Upper lobe of left lung (tissue), 6 donors: Measurements from ENCODE around the gene EHD2. TPM values are rescaled to one million over a fixed set of nuclear protein-coding genes. Genes with fewer than 3 reads are reported as not detected.
"Not testable (repeated sequence)": the region's sequence is repeated elsewhere in the genome, so short reads cannot be mapped to it uniquely, and the experiment has no call there.

ENCODE experiments used
- ATAC-seq, 2 donors: fragments of 200-7000 bp; cut with Tn5 transposase; one replicate each; pipeline ENCODE4 v1.9.1; 2022; ENCODE audit warnings: mild to moderate bottlenecking in 2 of 2, moderate library complexity in 2 of 2; ENCODE audit not compliant: low FRiP score in 2 of 2
- DNase-seq, 2 donors: peaks; one replicate each; pipeline ENCODE4 v3.0.0-alpha.2; 2019 to 2020
- H3K27ac ChIP-seq, 4 donors: fragments of 200-600 bp; sonication (generic); one replicate each; pipeline ENCODE4 v1.5.1; 2016 to 2019
- H3K27me3 ChIP-seq, 4 donors: fragments of 200-600 bp; sonication (generic); one replicate each; pipeline ENCODE4 v1.5.1; 2017 to 2019
- H3K36me3 ChIP-seq, 4 donors: fragments of 200-600 bp; sonication (generic); one replicate each; pipeline ENCODE4 v1.5.1; 2016 to 2019
- H3K4me1 ChIP-seq, 4 donors: fragments of 200-600 bp; sonication (generic); one replicate each; pipeline ENCODE4 v1.5.1; 2018 to 2019
- H3K4me3 ChIP-seq, 4 donors: fragments of 200-600 bp; sonication (generic); one replicate each; pipeline ENCODE4 v1.5.1; 2017 to 2019; ENCODE audit warnings: mild to moderate bottlenecking in 2 of 4, moderate library complexity in 1 of 4
- H3K9me3 ChIP-seq, 4 donors: fragments of 200-600 bp; sonication (generic); one replicate each; pipeline ENCODE4 v1.5.1; 2018 to 2019
- EP300 ChIP-seq, 4 donors: sonication (generic); formaldehyde crosslinking; IDR thresholded peaks; one replicate each; pipeline ENCODE4 v1.5.1; 2017; ENCODE audit warnings: antibody characterized with exemption in 4 of 4, control low read depth in 2 of 4
- POLR2A ChIP-seq, 4 donors: fragments of 450-650 bp; IDR thresholded peaks; one replicate each; pipeline ENCODE4 v1.5.1; 2016 to 2017; ENCODE audit warnings: antibody characterized with exemption in 4 of 4, mild to moderate bottlenecking in 2 of 4
- POLR2AphosphoS5 ChIP-seq, 2 donors: sonication (generic); formaldehyde crosslinking; IDR thresholded peaks; one replicate each; pipeline ENCODE4 v1.5.1; 2017; ENCODE audit warnings: antibody characterized with exemption in 2 of 2
- WGBS, 2 donors: methylation state at CpG; one replicate each; pipeline ENCODE4 v1.1.5; 2017 to 2018; 5-methylcytosine and 5-hydroxymethylcytosine counted together
- total RNA-seq, 6 donors: library from RNA; depleted of rRNA in 4 of 6; stranded (reverse); fragments of >200 nt in 4 of 6; gene quantifications; one replicate each; pipeline versions ENCODE4 v1.1.0 to v1.2.1, GENCODE V29; 2016 to 2021
- TF ChIP-seq, protein P1 (sequence below), 6 experiments: fragments of 450-650 bp in 4 of 6; fragments of 200-600 bp in 2 of 6; sonication (generic) in 2 of 6; IDR thresholded peaks; one replicate each; pipeline ENCODE4 v1.5.1; 2016 to 2019; ENCODE audit warnings: antibody characterized with exemption in 6 of 6
- donor health status: DM: no; HTN: no; CAD: no; lungs with moderate emphysema.
- donor health status: DM: no; HTN: yes; CAD: no; lungs with severe emphysema.

Gene EHD2
- total RNA-seq, 6 donors from 2014 or later: 80.7 to 426 (median 181) TPM

GRCh38 chr19:47761566-47761965 is 48.3 kb downstream of the EHD2 start:
- Histone ChIP-seq H3K4me1 (no peaks in the 10 kb centered on the region), H3K9me3 (no peaks in the 10 kb centered on the region), H3K36me3 (peaks cover 7 to 40% (median 20%) of the 10 kb centered on the region in 4 donors), H3K27me3 (no peaks in the 10 kb centered on the region), H3K4me3 (no peak overlapping the region), H3K27ac (no peak overlapping the region)
- no peak for TF ChIP-seq POLR2AphosphoS5 (IDR thresholded peaks at IDR 0.05)
- no peak for TF ChIP-seq EP300 (IDR thresholded peaks at IDR 0.05)
- TF ChIP-seq, protein P1, sequence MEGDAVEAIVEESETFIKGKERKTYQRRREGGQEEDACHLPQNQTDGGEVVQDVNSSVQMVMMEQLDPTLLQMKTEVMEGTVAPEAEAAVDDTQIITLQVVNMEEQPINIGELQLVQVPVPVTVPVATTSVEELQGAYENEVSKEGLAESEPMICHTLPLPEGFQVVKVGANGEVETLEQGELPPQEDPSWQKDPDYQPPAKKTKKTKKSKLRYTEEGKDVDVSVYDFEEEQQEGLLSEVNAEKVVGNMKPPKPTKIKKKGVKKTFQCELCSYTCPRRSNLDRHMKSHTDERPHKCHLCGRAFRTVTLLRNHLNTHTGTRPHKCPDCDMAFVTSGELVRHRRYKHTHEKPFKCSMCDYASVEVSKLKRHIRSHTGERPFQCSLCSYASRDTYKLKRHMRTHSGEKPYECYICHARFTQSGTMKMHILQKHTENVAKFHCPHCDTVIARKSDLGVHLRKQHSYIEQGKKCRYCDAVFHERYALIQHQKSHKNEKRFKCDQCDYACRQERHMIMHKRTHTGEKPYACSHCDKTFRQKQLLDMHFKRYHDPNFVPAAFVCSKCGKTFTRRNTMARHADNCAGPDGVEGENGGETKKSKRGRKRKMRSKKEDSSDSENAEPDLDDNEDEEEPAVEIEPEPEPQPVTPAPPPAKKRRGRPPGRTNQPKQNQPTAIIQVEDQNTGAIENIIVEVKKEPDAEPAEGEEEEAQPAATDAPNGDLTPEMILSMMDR (IDR thresholded peaks at IDR 0.05): no peak
- no peak for TF ChIP-seq POLR2A (IDR thresholded peaks at IDR 0.05)
- no peak for ATAC-seq
- DNase-seq: no peak
- WGBS, 2 donors: 80 to 86% methylated on average over 5 of the region's 5 CpGs

GRCh38 chr19:47762151-47762550 is 48.9 kb downstream of the EHD2 start:
- H3K27ac ChIP-seq: no peak overlapping the region

GRCh38 chr19:47762615-47763308 is 49.5 kb downstream of the EHD2 start:
- TF ChIP-seq EP300 (IDR thresholded peaks at IDR 0.05) (no peak), POLR2AphosphoS5 (IDR thresholded peaks at IDR 0.05) (peak in 1 of 2 donors; percentile 19)
- Histone ChIP-seq H3K27ac (no peak overlapping the region), H3K4me1 (no peaks in the 10 kb centered on the region), H3K27me3 (no peaks in the 10 kb centered on the region), H3K36me3 (peaks cover 0 to 28% (median 8%) of the 10 kb centered on the region in 4 donors), H3K4me3 (no peak overlapping the region), H3K9me3 (no peaks in the 10 kb centered on the region)
- DNase-seq: no peak
- ATAC-seq: no peak
- WGBS, 2 donors: 52 to 62% methylated on average over 18 of the region's 18 CpGs

More at GRCh38 chr19:47762151-47762550, 48.9 kb downstream of the EHD2 start:
- WGBS, 2 donors: 91% methylated on average over 2 to 3 of the region's 3 CpGs
- Histone ChIP-seq H3K36me3 (peaks cover 1 to 34% (median 14%) of the 10 kb centered on the region in 4 donors), H3K4me3 (no peak overlapping the region), H3K9me3 (no peaks in the 10 kb centered on the region), H3K4me1 (no peaks in the 10 kb centered on the region), H3K27me3 (no peaks in the 10 kb centered on the region)
- DNase-seq (no peak), ATAC-seq (no peak)
- TF ChIP-seq POLR2A (IDR thresholded peaks at IDR 0.05) (no peak), EP300 (IDR thresholded peaks at IDR 0.05) (no peak), POLR2AphosphoS5 (IDR thresholded peaks at IDR 0.05) (no peak)
- TF ChIP-seq, protein P1 (IDR thresholded peaks at IDR 0.05): no peak

GRCh38 chr19:47764705-47765104 is 51.5 kb downstream of the EHD2 start:
- not testable (repeated sequence) for H3K4me3 ChIP-seq, ATAC-seq, H3K27me3 ChIP-seq, H3K36me3 ChIP-seq, H3K27ac ChIP-seq, H3K4me1 ChIP-seq, DNase-seq, H3K9me3 ChIP-seq
- WGBS, 2 donors: 93 to 97% methylated on average over 3 of the region's 3 CpGs

GRCh38 chr19:47765523-47766358 is 52.5 kb downstream of the EHD2 start:
- ATAC-seq (peak; percentile 68 to 76), DNase-seq (peak; percentile 51 to 87)
- H3K36me3 ChIP-seq: no peaks in the 10 kb centered on the region
- H3K27ac ChIP-seq: no peak overlapping the region
- H3K27me3 ChIP-seq: no peaks in the 10 kb centered on the region
- 41 to 43% methylated on average over 12 to 19 of the region's 19 CpGs for WGBS, 2 donors
- TF ChIP-seq EP300 (IDR thresholded peaks at IDR 0.05): no peak
- TF ChIP-seq, protein P1 (IDR thresholded peaks at IDR 0.05): peak; percentile 54 to 84 (median 70)
- H3K4me1 ChIP-seq: no peaks in the 10 kb centered on the region
- no peak overlapping the region for H3K4me3 ChIP-seq
- no peaks in the 10 kb centered on the region for H3K9me3 ChIP-seq
